GM18526 (cell line): ENCODE data around the gene THYN1.

ENCODE experiments used
- POLR2A ChIP-seq: IDR thresholded peaks from 3 replicates; pipeline ENCODE4 v1.6.1; 2011; ENCODE audit not compliant: insufficient read length; ENCODE audit errors: extremely low read depth

THYN1 gene

DNA sequence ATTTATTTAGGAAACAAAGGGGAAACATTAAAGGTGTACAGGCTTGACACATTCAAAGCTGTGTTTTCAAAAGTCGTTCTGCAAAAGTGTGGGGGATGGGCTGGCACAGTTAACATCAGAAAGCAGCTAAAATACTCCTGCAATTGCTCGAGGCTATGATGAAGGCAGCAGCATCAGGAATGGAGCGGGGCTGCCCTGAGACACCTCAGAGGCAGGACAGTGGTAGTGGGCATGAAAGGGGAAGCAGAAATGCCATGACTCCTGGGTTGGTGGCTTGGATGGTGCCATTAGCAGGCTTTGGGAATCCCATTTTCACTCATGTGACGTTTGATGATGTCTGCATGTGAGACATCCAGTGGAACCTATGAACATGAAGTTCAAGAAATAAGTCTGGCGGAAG, 30.0 kb downstream of the THYN1 start:
- TF ChIP-seq POLR2A: no peak

DNA sequence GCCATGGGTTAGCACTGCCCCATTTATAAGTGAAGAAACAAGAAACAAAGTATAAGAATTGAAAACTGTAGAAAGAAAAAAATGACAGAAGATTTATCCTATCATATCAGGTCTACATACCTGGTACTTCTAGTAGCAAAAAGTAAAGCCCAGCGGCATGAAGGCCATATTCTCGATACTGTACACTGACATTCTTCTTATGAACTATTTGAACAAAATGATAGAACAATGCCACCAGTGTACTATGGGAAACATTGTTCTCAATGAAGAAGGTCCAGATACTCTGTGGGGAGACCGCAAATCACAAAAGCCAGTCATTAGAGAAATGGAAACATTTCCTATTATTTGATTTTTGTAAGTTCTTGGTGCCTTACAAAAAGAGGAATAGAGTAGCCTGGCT, 36.3 kb downstream of the THYN1 start:
- no peak for TF ChIP-seq POLR2A

DNA sequence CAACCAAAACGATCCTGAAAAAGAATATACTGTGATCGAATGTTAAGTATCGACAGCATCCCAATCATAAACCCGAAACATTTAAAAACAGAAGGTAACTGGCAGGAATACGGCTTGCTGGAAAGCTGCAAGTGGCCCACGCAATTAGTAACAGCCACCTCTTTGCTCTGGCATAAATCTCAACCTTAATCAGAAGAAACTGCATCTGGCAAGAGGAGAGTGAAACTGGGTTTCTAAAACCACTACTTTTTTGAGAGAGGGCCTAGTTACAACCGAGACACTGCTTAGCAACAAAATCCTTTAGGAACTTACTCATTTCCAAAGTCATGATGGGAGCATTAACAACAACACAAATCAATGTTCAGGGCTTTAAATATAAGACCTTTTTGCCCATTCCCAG, 37.3 kb downstream of the THYN1 start:
- no peak for TF ChIP-seq POLR2A

GRCh38 chr11:134207538-134208239, 45.5 kb downstream of the THYN1 start:
- TF ChIP-seq POLR2A: no peak

GRCh38 chr11:134206185-134206584, 47.0 kb downstream of the THYN1 start:
- no peak for TF ChIP-seq POLR2A

DNA sequence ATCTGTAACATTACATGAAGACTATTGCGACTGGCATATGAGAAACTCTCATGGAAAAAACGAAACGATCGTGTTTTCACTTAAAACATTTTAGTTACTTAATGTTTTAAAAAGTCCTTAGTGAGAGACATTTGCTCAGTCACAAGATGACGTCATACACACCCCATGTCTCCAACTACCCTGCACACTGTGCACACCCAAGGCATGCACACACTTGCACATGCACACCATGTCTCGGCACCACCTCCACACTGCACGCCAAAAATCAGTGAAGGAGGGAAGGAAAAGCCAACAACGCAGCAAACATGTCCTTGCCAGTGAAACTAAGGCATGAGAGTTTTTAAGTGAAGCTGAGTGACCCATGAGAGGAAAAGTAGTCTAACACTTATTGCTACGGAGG, 47.4 kb downstream of the THYN1 start:
- no peak for TF ChIP-seq POLR2A

- no peak for TF ChIP-seq POLR2A
These were observed 50.5 kb downstream of the THYN1 start for GRCh38 chr11:134202661-134203060.

DNA sequence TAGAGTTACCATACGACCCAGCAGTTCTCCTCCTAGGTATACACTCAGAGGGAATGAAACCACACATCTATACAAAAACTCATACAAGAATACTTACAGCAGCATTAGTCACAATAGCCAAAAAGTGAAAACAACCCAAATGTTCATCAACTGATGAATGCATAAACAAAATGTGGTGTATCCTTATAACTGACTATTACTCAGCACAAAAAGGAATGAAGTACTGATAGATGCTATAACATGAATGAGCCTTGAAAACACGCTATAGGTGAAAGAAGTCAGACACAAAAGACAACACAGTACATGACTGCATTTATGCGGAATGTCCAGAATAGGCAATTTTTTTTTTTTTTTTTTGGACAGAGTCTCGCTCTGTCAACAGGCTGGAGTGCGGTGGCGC, 52.5 kb downstream of the THYN1 start:
- no peak for TF ChIP-seq POLR2A

GRCh38 chr11:134199531-134199930, 53.6 kb downstream of the THYN1 start:
- no peak for TF ChIP-seq POLR2A
